Keratinocyte (primary cell): Measurements from ENCODE around the gene HMGCS2.

Experiments used
- CTCF ChIP-seq, 3 experiments: IDR thresholded peaks in 1 of 3; conservative IDR thresholded peaks in 1 of 3; optimal IDR thresholded peaks in 1 of 3; 2 replicates in 2 of 3; 3 replicates in 1 of 3; pipeline versions ENCODE3 to v1.5.1; 2011; ENCODE audit warnings: low read length in 3 of 3, mild to moderate bottlenecking in 3 of 3, moderate library complexity in 2 of 3, control low read depth in 1 of 3, inconsistent platforms in 1 of 3; ENCODE audit not compliant: insufficient read depth in 2 of 3; ENCODE audit errors: extremely low read depth in 1 of 3
- EZH2 ChIP-seq: IDR thresholded peaks from one replicate; pipeline ENCODE4 v1.6.1; 2012; ENCODE audit warnings: inconsistent platforms, mild to moderate bottlenecking, low read length, moderate library complexity

DNA sequence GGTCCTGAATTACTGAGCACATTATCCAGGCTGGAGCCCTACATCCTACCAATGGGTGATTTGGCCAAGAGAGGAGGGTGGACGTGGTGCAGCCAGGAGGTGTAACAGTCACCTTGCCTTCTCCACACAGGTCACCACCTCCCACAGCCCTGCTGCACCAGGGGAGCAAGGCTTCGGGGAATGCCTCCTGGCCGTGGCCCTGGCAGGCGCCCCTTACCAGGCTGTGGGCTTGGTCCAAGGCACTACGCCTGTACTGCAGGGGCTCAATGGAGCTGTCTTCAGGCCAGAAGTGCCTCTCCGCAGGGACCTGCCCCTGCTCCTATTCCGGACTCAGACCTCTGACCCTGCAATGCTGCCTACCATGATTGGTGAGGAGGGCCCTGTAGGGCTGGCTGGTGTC is 26.0 kb downstream of the HMGCS2 start:
- TF ChIP-seq CTCF (optimal IDR thresholded peaks at IDR 0.05 in 1 of 3, IDR thresholded peaks at IDR 0.05 in 1 of 3, conservative IDR thresholded peaks at IDR 0.05 in 1 of 3; ENCODE audit: extremely low read depth in 1 of 3, insufficient read depth in 2 of 3, low read length in 3 of 3) (no peak), EZH2 (no peak)
